CD4-positive, alpha-beta T cell treated with Interleukin-12 subunit alpha and Interleukin-12 subunit beta, for 1 hour (primary cell): ENCODE results near the gene UFSP1.
"Not testable (repeated sequence)": the region's sequence is repeated elsewhere in the genome, so short reads cannot be mapped to it uniquely, and the experiment has no call there.

Experiments
- DNase-seq: peaks from one replicate; pipeline ENCODE4 v3.0.0-alpha.2; 2020

Gene UFSP1

DNA sequence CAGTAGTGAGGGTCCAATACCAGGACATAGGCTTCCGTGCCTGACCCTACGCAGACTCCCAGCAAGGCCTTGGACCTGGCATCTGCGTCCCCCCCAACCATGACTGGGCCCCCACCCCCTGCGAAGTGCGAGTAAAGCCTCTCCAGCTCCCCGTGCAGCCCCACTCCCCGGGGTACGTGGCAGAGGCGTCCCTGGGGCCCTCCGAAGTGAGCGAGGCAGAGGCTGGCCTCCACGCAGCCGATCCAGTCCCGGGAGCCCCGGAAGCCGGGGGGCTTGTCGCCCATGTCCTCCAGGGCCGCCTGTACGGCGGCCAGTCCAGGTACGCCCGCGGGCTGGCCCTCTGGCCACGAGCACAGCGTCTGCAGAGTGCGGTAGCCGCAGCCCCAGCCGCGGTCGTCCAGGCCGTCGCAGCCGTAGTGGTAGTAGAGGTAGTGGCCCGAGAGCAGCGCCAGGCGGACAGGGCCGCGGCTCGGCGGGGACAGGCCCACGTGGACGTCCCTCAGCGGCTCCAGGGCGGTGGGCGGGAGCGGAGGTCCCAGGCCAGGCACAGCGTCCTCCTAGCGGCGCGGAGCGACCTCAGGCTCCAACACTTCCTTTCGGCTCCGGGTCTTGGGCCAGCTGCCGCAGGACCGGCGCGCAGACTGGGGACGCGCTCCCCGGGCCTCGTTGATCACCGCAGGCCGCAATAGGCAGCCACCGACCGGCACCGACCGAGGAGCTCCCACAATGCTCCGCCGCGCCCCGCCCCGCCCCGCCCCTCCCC, at the start of gene UFSP1:
UFSP1 (minus strand) TSS at position 728 of the 763 bp plus-strand sequence; CDS start at position 284, 444 bp downstream.
- no peak for DNase-seq

DNA sequence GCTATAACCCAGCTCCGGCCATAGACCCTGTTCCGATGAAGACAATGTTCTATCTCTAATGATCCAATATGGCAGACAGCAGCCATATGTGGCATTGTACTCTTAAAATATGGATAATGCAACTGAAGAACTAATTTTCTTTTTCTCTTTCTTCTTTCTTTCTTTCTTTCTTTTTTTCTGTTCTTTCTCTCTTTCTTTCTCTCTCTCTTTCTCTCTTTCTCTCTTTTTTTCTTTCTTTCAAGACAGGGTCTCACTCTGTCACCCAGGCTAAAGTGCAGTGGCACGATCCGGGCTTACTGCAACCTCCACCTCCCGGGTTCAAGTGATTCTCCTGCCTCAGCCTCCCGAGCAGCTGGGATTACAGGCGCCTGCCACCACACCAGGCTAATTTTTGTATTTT, 46.7 kb upstream of the UFSP1 start:
- not testable (repeated sequence) for DNase-seq

DNA sequence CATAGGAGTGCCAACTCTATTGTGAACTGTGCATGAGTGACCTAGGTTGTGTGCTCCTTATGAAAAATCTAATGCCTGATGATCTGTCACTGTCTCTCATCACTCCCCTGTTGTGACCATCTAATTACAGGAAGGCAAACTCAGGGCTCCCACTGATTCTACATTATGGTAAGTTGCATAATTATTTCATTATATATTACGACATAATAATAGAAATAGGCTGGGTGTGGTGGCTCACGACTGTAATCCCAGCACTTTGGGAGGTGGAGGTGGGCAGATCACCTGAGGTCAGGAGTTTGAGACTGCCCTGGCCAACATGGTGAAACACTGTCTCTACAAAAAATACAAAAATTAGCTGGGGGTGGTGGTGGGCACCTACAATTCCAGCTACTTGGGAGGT, 45.9 kb upstream of the UFSP1 start:
- not testable (repeated sequence) for DNase-seq

DNA sequence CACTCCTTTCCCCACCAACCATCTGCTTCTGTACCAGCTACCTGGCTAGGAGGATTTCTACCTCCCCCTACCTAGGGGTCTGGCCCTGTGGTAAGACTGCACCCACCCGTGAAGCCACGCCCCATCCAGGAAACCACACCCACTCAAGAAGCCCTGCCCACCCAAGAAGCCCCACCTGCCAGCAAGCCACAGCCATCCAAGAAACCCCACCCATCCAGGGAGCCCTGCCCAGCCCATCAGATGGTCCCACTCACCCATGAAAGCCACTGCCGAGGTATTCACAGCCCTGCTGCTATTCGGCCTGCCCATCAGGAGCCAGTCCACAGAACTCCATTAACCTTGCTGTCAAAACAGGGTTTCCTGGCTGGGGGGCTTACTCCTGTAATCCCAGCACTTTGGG, 44.2 kb upstream of the UFSP1 start:
- no peak for DNase-seq

DNA sequence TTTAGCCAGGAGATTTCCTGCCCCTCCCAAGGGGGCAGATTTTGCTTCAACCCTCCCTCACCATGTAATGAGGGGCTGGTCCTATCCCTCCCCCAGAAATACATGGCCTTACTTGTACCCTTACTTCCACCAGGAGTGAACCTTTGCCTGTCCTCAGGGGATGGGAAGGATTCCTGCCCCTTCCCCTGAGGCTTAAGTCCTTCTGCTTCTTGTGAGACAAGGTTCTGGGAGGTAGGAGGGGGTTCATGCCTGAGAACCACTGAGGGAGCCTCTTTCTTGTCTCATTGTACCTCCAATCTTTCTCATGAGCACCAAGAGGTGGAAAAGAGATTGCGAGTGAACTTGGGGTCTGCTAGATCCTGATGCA, 40.3 kb upstream of the UFSP1 start:
- no peak for DNase-seq

DNA sequence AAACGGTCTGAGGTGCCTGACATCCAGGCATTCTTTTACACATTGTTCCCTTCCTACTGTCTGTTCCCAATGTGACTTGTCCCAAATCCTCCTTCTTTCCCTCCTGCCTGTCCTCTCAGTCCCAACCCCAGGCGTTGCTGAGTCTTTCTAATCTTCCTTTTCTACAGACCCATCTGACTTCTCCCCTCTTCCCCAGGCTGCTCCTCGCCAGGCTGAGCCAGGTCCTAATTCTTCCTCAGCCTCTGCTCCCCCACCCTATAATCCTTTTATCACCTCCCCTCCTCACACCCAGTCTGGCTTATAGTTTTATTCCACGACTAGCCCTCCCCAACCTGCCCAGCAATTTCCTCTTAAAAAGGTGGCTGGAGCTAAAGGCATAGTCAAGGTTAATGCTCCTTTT, 34.1 kb upstream of the UFSP1 start:
- DNase-seq = not testable (repeated sequence)

DNA sequence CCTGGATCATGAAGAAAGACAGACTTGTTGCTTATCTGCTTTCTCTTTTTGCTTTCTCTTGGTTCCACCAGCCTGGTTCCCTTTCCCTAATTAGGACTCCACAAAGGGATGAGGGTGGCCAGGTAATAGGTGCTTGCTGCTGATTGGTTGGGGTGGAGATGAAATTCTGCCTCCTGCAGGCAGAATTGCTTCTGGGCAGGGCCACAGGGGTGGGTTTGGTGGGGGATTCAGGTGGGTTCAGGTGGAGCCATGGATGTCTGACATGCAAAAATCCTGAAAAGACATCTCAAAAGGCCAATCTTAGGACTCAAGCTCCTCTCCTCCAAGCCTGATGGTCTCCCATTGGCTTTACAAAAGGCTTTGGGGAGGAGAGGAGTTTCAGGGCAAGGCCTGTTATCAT, 31.5 kb upstream of the UFSP1 start:
- DNase-seq = no peak

DNA sequence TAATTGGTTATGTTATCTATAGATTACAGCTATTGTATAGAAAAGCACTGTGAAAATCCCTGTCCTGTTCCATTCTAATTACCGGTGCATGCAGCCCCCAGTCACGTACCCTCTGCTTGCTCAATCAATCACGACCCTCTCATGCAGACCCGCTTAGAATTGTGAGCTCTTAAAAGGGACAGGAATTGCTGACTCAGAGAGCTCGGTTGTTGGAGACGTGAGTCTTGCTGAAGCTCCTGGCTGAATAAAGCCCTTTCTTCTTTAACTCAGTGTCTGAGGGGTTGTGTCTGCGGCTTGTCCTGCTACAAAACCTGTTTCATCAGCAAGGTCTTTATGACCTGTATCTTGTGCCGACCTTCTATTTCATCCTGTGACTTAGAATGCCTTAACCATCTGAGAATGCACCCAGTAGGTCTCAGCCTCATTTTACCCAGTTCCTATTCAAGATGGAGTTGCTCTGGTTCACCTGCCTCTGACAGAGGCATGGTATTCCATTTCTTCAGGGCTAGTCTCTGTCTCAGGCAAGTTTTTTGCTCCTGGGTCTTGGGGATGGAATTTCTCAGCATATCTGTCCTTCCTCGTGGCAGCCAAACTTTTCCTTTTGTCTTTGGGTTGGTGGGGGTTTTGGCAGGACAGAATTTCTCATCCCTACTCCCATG, 30.4 kb upstream of the UFSP1 start:
- DNase-seq = not testable (repeated sequence)

DNA sequence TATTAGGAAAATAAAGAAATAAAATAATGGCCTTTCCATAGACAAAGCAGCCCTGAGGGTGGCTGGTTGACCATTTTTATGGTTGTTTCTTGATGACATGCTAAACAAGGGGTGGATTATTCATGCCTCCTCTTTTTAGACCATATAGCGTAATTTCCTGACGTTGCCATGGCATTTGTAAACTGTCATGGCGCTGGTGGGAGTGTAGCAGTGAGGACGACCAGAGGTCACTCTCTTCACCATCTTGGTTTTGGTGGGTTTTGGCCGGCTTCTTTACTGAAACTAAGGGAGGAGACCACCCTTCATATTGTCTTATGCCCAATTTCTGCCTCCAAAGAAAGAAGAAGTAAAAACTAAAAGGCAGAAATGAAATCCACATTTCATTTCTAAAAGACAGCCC, 29.8 kb upstream of the UFSP1 start:
- DNase-seq = not testable (repeated sequence)

DNA sequence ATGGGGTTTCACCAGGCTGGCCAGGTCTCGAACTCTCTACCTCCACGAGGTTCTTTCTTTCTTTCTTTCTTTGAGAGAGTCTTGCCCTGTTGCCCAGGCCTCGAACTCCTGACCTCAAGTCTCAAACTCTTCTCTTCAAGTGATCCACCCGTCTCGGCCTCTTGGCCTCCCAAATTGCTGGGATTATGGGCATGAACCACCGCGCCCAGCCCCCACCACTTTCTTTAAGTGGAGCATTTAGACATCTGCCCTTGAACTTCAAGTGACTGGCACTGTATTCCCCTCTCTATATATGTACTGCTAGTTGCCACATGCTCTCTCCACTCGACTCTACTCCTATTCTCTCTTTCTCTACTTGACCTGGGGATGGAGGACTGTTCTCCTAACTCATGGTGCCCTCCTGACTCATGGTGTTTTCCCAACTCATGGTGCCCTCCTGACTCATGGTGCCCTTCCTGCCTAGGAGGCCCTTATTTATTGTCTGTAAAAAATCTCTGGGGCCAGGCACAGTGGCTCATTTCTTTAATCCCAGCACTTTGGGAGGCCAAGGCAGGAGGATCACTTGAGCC, 25.4 kb upstream of the UFSP1 start:
- DNase-seq = no peak

DNA sequence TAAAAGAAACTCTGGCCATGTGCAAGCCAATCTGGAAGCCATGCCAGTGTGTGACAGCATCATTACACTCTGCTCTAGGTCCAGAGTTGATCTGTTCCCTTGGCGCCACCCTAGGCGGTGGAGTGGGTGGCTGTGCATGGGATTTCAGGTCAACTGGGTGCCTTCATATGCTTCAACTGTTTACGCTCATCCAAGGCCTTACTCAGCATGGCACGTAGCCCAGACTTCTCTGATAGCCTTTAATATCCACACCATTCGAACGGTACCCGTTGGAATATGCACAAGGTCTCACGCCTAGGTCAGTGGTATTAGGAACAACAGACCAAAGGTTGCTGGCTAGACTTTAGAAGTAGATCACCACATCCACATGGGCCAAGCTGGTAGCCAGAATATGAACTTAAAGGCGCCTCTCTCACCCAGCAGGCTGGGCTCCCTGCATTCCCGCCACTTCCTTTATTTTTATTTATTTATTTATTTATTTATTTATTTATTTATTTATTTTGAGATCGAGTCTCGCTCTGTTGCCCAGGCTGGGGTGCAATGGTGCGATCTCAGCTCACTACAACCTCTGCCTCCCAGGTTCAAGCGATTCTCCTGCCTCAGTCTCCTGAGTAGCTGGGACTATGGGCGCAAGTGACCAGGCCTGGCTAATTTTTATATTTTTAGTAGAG, 24.8 kb upstream of the UFSP1 start:
- DNase-seq = no peak

DNA sequence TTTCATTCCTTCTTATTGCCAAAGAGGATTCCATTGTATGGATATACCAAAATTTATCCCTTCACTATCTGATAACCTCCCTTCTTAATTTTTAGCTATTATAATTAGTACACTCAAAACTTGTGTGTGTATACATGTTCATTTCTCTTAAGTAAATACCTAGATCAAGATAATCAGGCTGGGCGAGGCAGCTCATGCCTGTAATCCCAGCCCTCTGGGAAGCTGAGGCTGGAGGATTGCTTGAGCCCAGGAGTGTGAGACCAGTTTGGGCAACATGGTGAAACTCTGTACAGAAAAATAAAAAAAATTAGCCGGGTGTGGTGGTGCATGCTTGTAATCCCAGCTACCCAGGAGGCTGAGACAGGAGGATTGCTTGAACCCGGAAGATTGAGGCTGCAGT, 22.0 kb upstream of the UFSP1 start:
- no peak for DNase-seq

DNA sequence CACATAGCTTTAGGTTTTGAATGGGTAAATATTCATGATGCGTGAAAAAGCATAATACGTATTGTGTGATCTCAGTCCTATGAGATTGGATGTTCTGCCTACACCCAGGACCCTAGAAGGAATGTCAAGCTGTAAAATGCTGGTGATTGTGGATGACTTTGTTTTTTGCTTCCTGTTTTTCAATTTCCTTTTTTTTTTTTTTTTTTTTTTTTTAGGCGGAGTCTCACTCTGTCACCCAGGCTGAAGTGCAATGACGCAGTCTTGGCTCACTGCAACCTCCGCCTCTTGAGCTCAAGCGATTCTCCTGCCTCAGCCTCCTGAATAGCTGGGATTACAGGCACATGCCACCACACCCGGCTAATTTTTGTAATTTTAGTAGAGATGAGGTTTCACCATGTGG, 20.9 kb upstream of the UFSP1 start:
- not testable (repeated sequence) for DNase-seq

DNA sequence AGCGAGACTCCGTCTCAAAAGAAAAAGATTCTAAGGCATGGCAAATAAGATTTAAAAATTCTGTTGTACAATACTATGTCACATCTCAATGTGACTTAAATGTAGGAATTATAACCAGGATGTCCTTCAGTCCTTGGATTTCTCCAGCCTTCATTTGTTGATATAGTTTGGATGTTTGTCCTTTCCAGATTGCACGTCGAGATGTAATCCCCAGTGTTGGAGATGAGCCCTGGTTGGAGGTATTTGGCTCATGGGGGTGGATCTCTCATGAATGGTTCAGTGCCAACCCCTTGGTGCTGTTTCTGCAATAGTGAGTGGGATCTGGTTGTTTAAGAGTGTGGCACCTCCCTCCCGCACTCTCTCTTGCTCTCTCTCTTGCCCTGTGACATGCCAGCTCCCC, 19.0 kb upstream of the UFSP1 start:
- no peak for DNase-seq

DNA sequence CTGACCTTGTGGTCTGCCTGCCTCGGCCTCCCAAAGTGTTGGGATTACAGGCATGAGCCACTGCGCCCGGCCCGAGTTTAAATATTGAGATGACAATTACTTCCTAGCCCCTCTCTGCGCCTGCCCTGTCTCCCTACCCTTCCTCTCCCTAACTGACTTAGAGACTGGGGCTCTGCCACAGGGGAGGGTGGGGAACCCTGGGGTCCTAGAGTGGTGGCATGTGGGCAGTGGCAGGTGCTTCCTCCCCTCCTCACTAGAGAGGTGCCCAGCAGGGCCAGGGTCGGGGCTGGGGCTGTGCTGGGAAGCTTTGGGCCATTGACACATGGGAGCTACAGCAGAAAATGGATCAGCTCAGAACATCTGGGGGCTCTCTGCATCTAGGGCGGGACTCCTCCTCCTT, 13.1 kb upstream of the UFSP1 start:
- no peak for DNase-seq

DNA sequence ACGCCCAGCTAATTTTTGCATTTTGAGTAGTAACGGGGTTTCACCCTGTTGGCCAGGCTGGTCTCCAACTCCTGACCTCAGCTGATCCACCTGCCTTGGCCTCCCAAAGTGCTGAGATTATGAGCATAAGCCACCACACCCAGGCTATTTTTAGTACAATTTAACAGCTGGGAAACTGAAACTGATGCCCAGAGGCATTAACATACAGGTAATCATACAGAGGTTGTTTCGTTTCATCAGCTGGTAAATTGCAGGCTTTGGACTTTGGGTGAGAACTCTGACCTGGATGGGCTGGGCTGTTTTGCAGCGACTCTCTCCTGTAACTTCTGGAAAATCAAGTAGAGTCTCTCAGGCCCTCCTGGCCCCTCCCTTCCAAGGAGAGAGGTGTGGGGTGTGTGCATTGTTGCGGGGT, 12.4 kb upstream of the UFSP1 start:
- DNase-seq = no peak

DNA sequence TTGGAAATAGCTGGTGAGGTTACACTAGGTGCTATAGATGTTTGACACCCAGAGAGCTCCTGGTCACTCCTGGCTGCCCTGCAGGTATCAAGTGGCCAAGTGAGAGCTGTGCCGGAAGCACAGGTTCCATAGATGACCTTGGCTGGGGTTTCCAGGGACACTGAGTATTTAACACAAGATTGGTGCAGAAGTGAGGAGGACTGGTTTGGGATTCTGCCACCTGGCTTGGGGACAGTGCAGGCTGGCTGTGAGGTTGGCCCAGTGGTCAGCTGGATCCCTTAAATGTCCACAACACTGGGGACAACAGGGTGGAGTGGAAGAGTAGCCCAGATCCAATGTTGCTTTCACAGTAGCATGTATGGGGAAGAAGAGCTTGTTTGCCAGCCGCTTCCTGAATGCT, 11.5 kb upstream of the UFSP1 start:
- DNase-seq = no peak

DNA sequence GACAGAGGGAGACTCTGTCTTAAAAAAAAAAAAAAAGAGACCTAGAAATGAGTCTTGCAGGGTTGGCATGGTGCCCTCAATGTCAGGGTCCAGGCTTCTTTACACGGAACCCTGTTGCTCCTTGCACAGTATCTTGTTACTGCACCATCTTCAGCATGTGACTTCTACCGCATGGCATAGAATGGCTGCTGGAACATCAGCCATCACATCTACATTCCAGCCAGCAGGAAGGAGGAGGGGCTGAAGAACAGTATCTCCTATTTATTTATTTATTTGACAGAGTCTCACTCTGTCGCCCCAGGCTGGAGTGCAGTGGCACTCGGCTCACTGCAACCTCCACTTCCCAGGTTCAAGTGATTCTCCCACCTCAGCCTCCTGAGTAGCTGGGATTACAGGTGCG, 9.9 kb upstream of the UFSP1 start:
- no peak for DNase-seq

DNA sequence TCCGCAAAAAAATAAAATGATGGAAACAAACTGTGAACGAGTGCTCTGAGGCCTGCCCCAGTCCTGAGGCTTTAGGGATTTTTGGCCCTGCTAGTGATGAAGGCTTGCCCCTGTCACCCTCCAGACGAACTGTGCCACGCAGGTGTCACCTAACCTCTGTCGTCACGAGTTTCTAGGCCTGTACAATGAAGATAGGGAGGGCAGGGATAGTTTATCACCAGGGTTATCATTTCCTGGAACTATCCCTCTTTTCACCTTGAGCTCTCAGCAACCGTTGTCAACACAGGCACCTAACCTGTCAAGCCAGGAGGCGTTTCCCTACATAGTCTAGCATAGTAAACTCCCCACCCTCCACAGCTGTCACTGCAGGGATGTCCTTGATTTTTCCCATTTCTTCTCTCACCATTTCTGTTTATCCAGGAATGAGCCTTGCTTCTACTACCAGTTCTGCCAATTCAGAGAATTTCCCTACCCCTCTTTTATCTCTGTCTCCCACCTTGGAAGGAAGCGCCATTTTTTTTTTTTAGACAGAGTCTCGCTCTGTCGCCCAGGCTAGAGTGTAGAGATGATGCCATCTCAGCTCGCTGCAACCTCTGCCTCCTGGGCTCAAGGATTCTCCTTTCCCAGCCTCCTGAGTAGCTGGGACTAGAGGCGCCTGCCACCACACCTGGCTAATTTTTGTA, 8.4 kb upstream of the UFSP1 start:
- DNase-seq = no peak

DNA sequence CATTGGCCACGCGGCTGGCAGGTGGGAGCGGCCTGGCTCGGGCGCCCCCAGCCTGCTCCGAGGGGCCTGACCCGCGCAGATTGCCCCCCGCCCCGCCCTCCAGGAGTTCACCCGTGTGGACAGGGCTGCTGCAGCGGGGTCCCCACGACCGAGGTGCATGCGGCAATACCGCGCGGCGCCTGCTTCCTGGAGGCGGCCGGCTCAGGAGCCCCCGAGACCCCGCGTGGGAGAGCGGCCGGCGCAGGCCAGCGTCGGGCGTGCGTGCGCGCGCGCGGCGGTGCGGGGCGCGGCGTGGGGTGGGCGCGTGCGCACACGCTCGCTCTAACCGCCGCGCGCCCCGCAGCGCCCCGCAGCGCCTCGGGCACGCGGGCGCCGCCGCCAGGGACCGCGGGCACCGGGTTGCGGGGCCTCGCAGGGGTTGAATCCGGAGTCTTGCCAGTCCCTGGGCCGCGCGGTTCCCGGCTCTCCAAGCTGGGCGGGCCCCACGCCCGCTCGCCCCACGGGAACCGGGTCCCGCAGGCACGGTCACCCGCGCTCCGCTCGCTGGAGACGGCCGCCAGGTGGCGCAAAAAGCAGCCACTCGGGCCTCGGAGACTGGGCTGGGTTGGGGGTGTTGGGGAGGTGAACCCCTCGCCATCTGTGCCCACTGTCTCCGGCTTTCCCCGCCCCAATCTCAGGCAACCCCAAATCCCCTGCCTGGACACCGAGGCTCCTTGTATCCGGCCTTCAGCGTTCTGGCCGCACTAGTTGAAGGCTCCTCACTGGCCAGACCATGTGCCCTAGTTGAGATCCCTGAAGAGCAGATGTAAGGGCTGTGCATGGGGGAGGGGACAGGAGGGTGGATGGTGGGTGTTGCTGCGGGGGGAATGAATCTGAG, 7.5 kb upstream of the UFSP1 start:
- DNase-seq = peak; percentile 71

DNA sequence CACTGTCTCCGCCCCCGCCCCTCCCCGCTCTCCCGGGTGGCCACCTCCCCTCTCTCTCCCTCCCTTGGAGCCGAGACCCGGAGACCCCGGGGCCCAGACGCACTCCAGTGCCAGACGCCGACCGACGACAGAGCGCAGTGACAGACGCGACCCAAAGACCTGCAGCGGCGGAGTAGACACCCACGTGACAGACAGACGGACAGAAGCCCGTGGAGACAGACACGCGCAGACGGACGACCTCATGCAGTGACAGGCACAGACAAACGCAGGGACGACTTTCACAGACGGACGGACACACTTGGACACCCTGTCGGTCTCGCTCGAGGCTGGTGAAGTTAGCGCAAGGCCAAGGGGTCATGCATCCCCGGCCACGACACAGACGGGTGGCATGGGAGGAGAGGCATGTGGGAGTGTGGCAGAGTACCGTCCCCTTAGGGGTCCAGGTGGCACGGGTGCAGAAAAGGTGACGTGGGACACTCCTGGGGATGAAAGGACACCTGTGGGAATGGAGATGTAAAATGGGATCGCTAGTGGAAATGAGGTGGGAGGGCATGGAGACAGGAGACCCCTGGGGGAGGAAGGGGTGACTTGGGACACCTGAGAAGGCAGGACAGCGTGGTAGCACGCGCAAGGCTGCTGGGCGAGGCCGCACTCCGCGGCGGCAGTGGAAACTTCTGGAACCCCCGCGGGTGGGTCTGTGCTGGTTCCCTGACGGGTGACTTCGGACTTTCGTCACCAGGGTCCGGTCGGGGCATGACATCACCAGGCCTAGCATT, 6.6 kb upstream of the UFSP1 start:
- DNase-seq = peak; percentile 55

DNA sequence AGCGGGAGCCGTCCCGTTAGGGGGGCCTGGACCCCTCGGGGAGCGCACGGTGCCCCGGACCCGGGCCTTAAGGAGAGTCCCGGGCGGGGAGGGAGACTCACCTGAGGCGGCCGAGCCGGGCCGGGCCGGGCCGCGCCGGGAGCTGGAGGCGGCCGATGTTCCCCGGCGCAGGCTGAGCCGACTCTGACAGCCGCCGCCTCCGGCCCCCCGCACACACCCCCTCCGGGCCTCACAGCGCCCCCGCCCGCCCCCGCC, 6.1 kb upstream of the UFSP1 start, which contains the start of gene ACHE:
ACHE (minus strand) TSS at position 188 of the 255 bp plus-strand sequence. CDS start 1,656 bp downstream, outside the sequence.
- no peak for DNase-seq
